Measurements from ENCODE around the gene PRUNE1.

PRUNE1 gene

GRCh38 chr1:151069103-151069486 is 60.8 kb downstream of the PRUNE1 start:
- no peak overlapping the region for H3K4me3 ChIP-seq (ENCODE audit: low read depth, low read length)
- TF ChIP-seq, protein P1, sequence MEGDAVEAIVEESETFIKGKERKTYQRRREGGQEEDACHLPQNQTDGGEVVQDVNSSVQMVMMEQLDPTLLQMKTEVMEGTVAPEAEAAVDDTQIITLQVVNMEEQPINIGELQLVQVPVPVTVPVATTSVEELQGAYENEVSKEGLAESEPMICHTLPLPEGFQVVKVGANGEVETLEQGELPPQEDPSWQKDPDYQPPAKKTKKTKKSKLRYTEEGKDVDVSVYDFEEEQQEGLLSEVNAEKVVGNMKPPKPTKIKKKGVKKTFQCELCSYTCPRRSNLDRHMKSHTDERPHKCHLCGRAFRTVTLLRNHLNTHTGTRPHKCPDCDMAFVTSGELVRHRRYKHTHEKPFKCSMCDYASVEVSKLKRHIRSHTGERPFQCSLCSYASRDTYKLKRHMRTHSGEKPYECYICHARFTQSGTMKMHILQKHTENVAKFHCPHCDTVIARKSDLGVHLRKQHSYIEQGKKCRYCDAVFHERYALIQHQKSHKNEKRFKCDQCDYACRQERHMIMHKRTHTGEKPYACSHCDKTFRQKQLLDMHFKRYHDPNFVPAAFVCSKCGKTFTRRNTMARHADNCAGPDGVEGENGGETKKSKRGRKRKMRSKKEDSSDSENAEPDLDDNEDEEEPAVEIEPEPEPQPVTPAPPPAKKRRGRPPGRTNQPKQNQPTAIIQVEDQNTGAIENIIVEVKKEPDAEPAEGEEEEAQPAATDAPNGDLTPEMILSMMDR (IDR thresholded peaks at IDR 0.05; ENCODE audit: borderline replicate concordance, insufficient read depth, low read depth, low read length) = no peak

DNA sequence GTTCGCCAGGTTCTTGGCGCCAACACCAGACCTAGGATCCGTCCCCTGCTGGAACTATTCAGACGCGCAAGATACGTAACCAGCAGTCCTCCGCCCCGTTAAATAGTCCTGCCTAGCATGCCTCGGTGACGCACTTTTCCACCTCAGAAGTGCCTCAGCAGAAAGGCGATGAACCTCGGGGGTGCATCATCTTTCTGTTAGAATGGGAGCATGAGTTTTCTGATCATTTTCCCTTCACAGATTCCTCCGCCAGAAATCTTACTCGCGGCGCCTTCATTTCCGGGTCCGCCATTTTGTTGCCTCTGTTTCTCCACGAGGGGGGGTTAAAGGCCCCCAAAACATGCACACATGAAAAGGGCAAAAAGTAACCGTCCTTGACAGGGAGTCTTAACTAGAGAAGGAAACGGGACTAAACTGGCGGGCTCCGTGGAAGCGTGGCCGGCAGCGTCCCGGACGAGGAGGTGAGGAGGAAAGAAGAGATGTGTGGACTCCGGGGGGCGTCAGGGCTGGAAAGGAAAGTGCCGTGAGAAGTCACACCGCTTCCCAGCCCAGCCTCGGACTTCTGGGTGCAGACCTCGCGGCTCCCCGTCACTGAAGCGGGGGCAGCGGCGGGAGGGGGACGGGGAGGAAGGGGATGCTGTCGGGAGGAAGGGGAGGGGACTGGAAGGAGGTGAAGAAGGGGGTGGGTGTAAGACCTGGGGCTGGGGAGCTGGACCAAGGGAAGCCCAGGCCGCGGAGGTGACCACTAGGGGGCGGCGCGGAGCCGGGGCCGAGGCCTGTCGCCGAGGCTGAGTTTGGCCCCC is 62.4 kb downstream of the PRUNE1 start, which contains the start of gene GABPB2:
Gene GABPB2 (plus strand): TSS at position 288 of the 803 bp plus-strand sequence. CDS start 17,429 bp downstream, outside the sequence.
- peak within 1 kb of the TSS; percentile 92 for H3K4me3 ChIP-seq (ENCODE audit: low read depth, low read length)
- TF ChIP-seq, protein P1 (IDR thresholded peaks at IDR 0.05; ENCODE audit: borderline replicate concordance, insufficient read depth, low read depth, low read length) = peak; percentile 98

DNA sequence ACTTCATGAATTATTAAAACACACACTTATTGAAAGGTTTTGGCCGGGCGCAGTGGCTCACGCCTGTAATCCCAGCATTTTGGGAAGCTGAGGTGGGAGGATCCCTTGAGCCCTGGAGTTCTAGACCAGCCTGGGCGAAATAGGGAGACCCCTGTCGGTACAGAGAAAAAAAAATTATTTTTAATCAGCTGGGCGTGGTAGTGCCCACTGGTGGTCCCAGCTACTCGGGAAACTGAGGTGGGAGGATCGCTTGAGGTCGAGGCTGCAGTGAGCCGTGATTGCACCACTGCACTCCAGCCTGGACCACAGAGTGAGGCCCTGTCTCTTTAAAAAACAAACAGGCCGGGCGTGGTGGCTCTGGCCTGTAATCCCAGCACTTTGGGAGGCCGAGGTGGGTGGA is 64.0 kb downstream of the PRUNE1 start:
- no peak overlapping the region for H3K4me3 ChIP-seq (ENCODE audit: low read depth, low read length)
- TF ChIP-seq, protein P1 (IDR thresholded peaks at IDR 0.05; ENCODE audit: borderline replicate concordance, insufficient read depth, low read depth, low read length) = no peak
